Gastroesophageal sphincter (tissue), 4 donors: ENCODE measurements around the gene TSPAN17. TPM values are rescaled to one million over a fixed set of nuclear protein-coding genes. Genes with fewer than 3 reads are reported as not detected.

ENCODE experiments used
- ATAC-seq: fragments of 150-250 bp; one replicate; pipeline ENCODE4 v1.9.1; 2016; ENCODE audit warnings: mild to moderate bottlenecking, moderate library complexity
- H3K27ac ChIP-seq, 4 donors: fragments of 200-600 bp; sonication (generic) in 3 of 4; 1 replicate in 3 of 4; 2 replicates in 1 of 4; pipeline ENCODE4 v1.5.1; 2016 to 2019
- H3K27me3 ChIP-seq: fragments of 200-600 bp; sonication (generic); one replicate; pipeline ENCODE4 v1.5.1; 2019
- H3K36me3 ChIP-seq, 2 donors: fragments of 200-600 bp; sonication (generic); one replicate each; pipeline ENCODE4 v1.5.1; 2019; ENCODE audit warnings: control low read depth in 1 of 2
- H3K4me1 ChIP-seq, 3 donors: fragments of 200-600 bp; sonication (generic); 1 replicate in 2 of 3; 2 replicates in 1 of 3; pipeline ENCODE4 v1.5.1; 2016 to 2019; ENCODE audit warnings: control low read depth in 2 of 3
- H3K4me3 ChIP-seq, 2 donors: fragments of 200-600 bp; sonication (generic); one replicate each; pipeline ENCODE4 v1.5.1; 2019; ENCODE audit warnings: mild to moderate bottlenecking in 1 of 2, moderate library complexity in 1 of 2
- H3K9me3 ChIP-seq, 3 donors: fragments of 200-600 bp; sonication (generic); one replicate each; pipeline ENCODE4 v1.5.1; 2017 to 2019; ENCODE audit warnings: control low read depth in 2 of 3
- CTCF ChIP-seq, 4 experiments: fragments of 200-600 bp in 2 of 4; fragments of 450-650 bp in 2 of 4; sonication (generic) in 1 of 4; IDR thresholded peaks; one replicate each; pipeline ENCODE4 v1.5.1; 2017 to 2019; ENCODE audit warnings: antibody characterized with exemption in 4 of 4, mild to moderate bottlenecking in 2 of 4, moderate library complexity in 2 of 4
- EP300 ChIP-seq: sonication (generic); formaldehyde crosslinking; IDR thresholded peaks from one replicate; pipeline ENCODE4 v1.6.1; 2017; ENCODE audit warnings: antibody characterized with exemption, mild to moderate bottlenecking
- POLR2A ChIP-seq, 2 donors: fragments of 450-650 bp; IDR thresholded peaks; one replicate each; pipeline ENCODE4 v1.6.1; 2017; ENCODE audit warnings: antibody characterized with exemption in 2 of 2, mild to moderate bottlenecking in 2 of 2, moderate library complexity in 1 of 2
- POLR2AphosphoS5 ChIP-seq: sonication (generic); formaldehyde crosslinking; IDR thresholded peaks from one replicate; pipeline ENCODE4 v1.6.1; 2017; ENCODE audit warnings: antibody characterized with exemption
- WGBS, 2 donors: methylation state at CpG; one replicate each; pipeline ENCODE4 v1.1.5; 2018; ENCODE audit warnings: low coverage in 1 of 2; 5-methylcytosine and 5-hydroxymethylcytosine counted together
- total RNA-seq, 4 donors: library from RNA; depleted of rRNA; stranded (reverse); fragments of >200 nt; gene quantifications; one replicate each; pipeline ENCODE4 v1.1.0, GENCODE V29; 2016

The TSPAN17 gene
- total RNA-seq, 4 donors from 2014 or later: 11.0 to 20.2 (median 15.4) TPM

GRCh38 chr5:176606875-176607274 is 40.4 kb upstream of the TSPAN17 start:
- no peak for ATAC-seq
- no peak for TF ChIP-seq POLR2A (IDR thresholded peaks at IDR 0.05)
- TF ChIP-seq EP300: no peak
- TF ChIP-seq POLR2AphosphoS5: no peak
- no peak for TF ChIP-seq CTCF (IDR thresholded peaks at IDR 0.05)
- Histone ChIP-seq H3K27me3 (peaks cover 29% of the 10 kb centered on the region), H3K27ac (no peak overlapping the region), H3K4me1 (peaks cover 0 to 18% (median 8%) of the 10 kb centered on the region in 3 donors), H3K4me3 (no peak overlapping the region), H3K9me3 (no peaks in the 10 kb centered on the region), H3K36me3 (no peaks in the 10 kb centered on the region)
- 80 to 89% methylated on average over 2 to 3 of the region's 3 CpGs for WGBS, 2 donors

- H3K9me3 ChIP-seq: no peaks in the 10 kb centered on the region
- H3K36me3 ChIP-seq: no peaks in the 10 kb centered on the region
- peaks cover 0 to 18% (median 8%) of the 10 kb centered on the region in 3 donors for H3K4me1 ChIP-seq
- 100% methylated on average over 1 of the region's 4 CpGs for WGBS, 2 donors
- H3K27ac ChIP-seq: no peak overlapping the region
- no peak for TF ChIP-seq CTCF (IDR thresholded peaks at IDR 0.05)
- no peak for TF ChIP-seq POLR2AphosphoS5
- no peak for TF ChIP-seq EP300
- no peak for TF ChIP-seq POLR2A (IDR thresholded peaks at IDR 0.05)
- peaks cover 37% of the 10 kb centered on the region for H3K27me3 ChIP-seq
- H3K4me3 ChIP-seq: no peak overlapping the region
- no peak for ATAC-seq
Observed at GRCh38 chr5:176608142-176608705, 39.1 kb upstream of the TSPAN17 start.

DNA sequence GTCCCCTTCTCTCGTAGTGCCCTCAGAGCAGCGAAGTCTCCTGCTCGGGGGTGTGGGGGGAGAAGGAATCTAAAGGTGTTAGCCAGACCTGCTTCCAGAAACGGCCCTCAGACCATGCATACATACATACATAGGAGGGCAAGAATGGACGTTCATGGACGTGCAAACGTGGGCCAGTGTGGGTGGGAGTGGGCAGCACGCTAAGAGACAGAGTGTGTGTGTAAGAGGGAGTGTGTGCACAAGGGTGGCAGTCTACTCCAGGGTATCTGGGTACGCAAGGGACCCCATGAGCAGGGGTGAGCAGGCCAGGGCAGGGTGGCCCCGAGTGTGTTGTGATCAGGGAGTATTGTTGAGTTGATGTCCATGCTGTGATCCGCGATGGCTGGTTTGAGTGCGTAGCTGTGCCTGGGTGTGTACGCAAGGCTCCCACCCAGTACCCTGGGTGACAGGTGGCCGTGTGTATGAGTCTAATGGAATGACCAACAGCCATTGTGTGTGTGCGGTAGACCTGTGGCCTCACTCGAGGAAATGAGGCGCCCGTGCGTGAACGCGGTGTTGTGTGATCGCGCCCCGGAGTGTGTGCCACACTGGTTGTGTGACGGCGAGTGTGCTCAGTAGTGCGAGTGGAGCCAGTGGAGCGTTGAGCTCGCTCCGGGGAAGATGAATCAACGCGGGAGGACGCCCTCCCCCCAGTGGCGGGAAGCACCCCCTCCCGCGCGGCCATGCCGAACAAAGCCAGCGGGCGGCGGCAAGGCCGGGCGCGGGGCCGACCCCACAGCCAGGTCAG is 38.2 kb upstream of the TSPAN17 start:
- Histone ChIP-seq H3K4me3 (peak overlapping the region; percentile 35 to 67), H3K36me3 (no peaks in the 10 kb centered on the region), H3K27me3 (peaks cover 37% of the 10 kb centered on the region), H3K4me1 (peaks cover 0 to 18% (median 8%) of the 10 kb centered on the region in 3 donors), H3K9me3 (no peaks in the 10 kb centered on the region), H3K27ac (peak overlapping the region in 1 of 4 donors; percentile 46)
- no peak for ATAC-seq
- TF ChIP-seq EP300 (no peak), CTCF (IDR thresholded peaks at IDR 0.05) (no peak), POLR2A (IDR thresholded peaks at IDR 0.05) (no peak), POLR2AphosphoS5 (no peak)
- WGBS, 2 donors: 30 to 62% methylated on average over 6 to 14 of the region's 46 CpGs

DNA sequence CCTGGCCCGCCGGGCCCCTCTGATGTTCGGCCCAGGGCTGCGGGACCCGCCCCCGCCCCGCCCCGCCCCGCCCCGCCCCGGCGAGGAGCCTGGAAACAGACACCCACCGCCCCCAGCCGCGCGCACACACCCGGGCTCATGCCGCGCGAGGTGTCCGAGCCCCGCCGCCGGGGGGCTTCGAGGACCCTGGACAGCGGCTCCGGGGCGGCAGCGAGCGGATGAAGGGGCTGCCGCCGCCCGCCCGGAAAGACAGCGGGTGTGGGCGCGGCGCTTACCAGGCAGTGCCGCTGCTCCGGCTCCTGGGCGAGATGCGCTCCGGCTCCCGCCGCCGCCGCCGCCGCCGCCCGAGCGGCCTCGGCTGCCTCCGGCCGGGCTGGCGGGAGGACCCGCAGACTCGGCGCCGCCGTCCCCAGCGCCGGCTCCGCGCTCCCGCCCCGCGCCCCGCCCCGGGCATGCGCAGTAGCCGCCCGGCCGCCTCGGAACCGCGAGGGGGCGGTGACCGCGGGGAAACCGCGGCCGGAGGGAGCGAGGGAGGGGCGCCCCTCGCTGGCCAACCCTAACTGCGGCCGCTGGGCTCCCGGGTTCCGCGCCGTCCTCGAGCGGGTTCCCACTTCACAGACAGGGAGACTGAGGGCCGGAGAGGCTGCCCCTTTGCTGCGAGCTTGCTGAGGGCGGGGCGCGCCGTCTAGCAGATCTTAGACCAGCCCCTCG is 37.4 kb upstream of the TSPAN17 start, which contains the start of gene GPRIN1:
Gene GPRIN1 (minus strand): TSS at position 433 of the 711 bp plus-strand sequence. CDS start 10,322 bp downstream, outside the sequence.
- TF ChIP-seq POLR2A (IDR thresholded peaks at IDR 0.05) (no peak), CTCF (IDR thresholded peaks at IDR 0.05) (peak in 2 of 4 experiments; percentile 19 to 46)
- H3K9me3 ChIP-seq: no peaks in the 10 kb centered on the region
- no peaks in the 10 kb centered on the region for H3K36me3 ChIP-seq
- peaks cover 0 to 18% (median 8%) of the 10 kb centered on the region in 3 donors for H3K4me1 ChIP-seq
- peaks cover 43% of the 10 kb centered on the region for H3K27me3 ChIP-seq
- no CpG with 5 or more reads among the region's 101 CpGs for WGBS, 2 donors
- peak within 1 kb of the TSS; percentile 35 to 67 for H3K4me3 ChIP-seq
- peak within 1 kb of the TSS in 1 of 4 donors; percentile 46 for H3K27ac ChIP-seq
- ATAC-seq: peak; percentile 82
